Loucy (cell line): Measurements from ENCODE around the gene ITGB5.

Experiments used
- H2AFZ ChIP-seq: fragments of 200-600 bp; sonication (generic); 2 replicates; pipeline ENCODE4 v1.6.0; 2016; ENCODE audit warnings: antibody characterized with exemption, mild to moderate bottlenecking, low read length, moderate library complexity
- H3F3A ChIP-seq: fragments of 200-600 bp; 2 replicates; pipeline ENCODE4 v1.6.0; 2016; ENCODE audit warnings: antibody characterized with exemption, low read depth, mild to moderate bottlenecking
- H3K27me3 ChIP-seq: fragments of 200-600 bp; sonication (generic); 2 replicates; pipeline ENCODE4 v1.6.1; 2014; ENCODE audit warnings: low read length, mild to moderate bottlenecking; ENCODE audit not compliant: insufficient read depth, poor library complexity, severe bottlenecking
- H3K36me3 ChIP-seq: fragments of 200-600 bp; sonication (generic); 2 replicates; pipeline ENCODE4 v1.6.1; 2016; ENCODE audit warnings: low read length; ENCODE audit not compliant: insufficient read depth
- H3K4me1 ChIP-seq: fragments of 200-600 bp; sonication (generic); 2 replicates; pipeline ENCODE4 v1.5.1; 2014; ENCODE audit warnings: low read length, mild to moderate bottlenecking; ENCODE audit not compliant: insufficient read depth, poor library complexity, severe bottlenecking
- H3K4me2 ChIP-seq: fragments of 200-600 bp; sonication (generic); 2 replicates; pipeline ENCODE4 v1.6.0; 2014; ENCODE audit warnings: antibody characterized with exemption, low read length, low read depth, mild to moderate bottlenecking; ENCODE audit not compliant: poor library complexity, severe bottlenecking
- H3K4me3 ChIP-seq: fragments of 200-600 bp; sonication (generic); 2 replicates; pipeline ENCODE4 v1.5.1; 2014; ENCODE audit warnings: low read length, mild to moderate bottlenecking, mixed read lengths; ENCODE audit not compliant: poor library complexity, severe bottlenecking
- H3K79me2 ChIP-seq: fragments of 200-600 bp; sonication (generic); 2 replicates; pipeline ENCODE4 v1.6.1; 2014; ENCODE audit warnings: low read length; ENCODE audit not compliant: insufficient read depth
- H3K9ac ChIP-seq: fragments of 200-600 bp; sonication (generic); 2 replicates; pipeline ENCODE4 v1.6.0; 2014; ENCODE audit warnings: mild to moderate bottlenecking, low read depth, low read length, moderate library complexity; ENCODE audit not compliant: poor library complexity, severe bottlenecking
- H3K9me2 ChIP-seq: fragments of 200-600 bp; sonication (generic); replicated peaks from 2 replicates; pipeline ENCODE4 v1.6.1; 2016; ENCODE audit warnings: low read depth, low read length, mixed read lengths
- H3K9me3 ChIP-seq: fragments of 200-600 bp; sonication (generic); 2 replicates; pipeline ENCODE4 v1.6.1; 2014; ENCODE audit warnings: mild to moderate bottlenecking, antibody characterized with exemption, low read length, low read depth; ENCODE audit not compliant: insufficient read depth
- H4K20me1 ChIP-seq: fragments of 200-600 bp; sonication (generic); 2 replicates; pipeline ENCODE4 v1.6.0; 2014; ENCODE audit warnings: antibody characterized with exemption, low read length, mild to moderate bottlenecking; ENCODE audit not compliant: insufficient read depth, poor library complexity, severe bottlenecking
- EZH2phosphoT487 ChIP-seq: fragments of 200-600 bp; IDR thresholded peaks from 2 replicates; pipeline ENCODE4 v1.6.1; 2018; ENCODE audit warnings: antibody characterized with exemption, mild to moderate bottlenecking, moderate library complexity, borderline replicate concordance
- TF ChIP-seq, protein P1 (sequence below): fragments of 200-600 bp; sonication (generic); conservative IDR thresholded peaks from 2 replicates; pipeline ENCODE4 v1.5.1; 2014; ENCODE audit warnings: mild to moderate bottlenecking, antibody characterized with exemption, low read length

The ITGB5 gene

GRCh38 chr3:124816206-124816605, 71.0 kb downstream of the ITGB5 start:
- Histone ChIP-seq H3K9ac (no peak overlapping the region), H3K4me2 (no peak overlapping the region), H3K4me1 (no peaks in the 10 kb centered on the region), H3F3A (no peaks in the 10 kb centered on the region), H3K9me2 (no peaks in the 10 kb centered on the region), H3K4me3 (no peak overlapping the region), H3K9me3 (no peaks in the 10 kb centered on the region), H3K27me3 (peaks cover 5% of the 10 kb centered on the region), H3K36me3 (no peaks in the 10 kb centered on the region), H3K79me2 (no peaks in the 10 kb centered on the region), H2AFZ (no peak overlapping the region), H4K20me1 (no peaks in the 10 kb centered on the region)
- no peak for TF ChIP-seq EZH2phosphoT487
- TF ChIP-seq, protein P1, sequence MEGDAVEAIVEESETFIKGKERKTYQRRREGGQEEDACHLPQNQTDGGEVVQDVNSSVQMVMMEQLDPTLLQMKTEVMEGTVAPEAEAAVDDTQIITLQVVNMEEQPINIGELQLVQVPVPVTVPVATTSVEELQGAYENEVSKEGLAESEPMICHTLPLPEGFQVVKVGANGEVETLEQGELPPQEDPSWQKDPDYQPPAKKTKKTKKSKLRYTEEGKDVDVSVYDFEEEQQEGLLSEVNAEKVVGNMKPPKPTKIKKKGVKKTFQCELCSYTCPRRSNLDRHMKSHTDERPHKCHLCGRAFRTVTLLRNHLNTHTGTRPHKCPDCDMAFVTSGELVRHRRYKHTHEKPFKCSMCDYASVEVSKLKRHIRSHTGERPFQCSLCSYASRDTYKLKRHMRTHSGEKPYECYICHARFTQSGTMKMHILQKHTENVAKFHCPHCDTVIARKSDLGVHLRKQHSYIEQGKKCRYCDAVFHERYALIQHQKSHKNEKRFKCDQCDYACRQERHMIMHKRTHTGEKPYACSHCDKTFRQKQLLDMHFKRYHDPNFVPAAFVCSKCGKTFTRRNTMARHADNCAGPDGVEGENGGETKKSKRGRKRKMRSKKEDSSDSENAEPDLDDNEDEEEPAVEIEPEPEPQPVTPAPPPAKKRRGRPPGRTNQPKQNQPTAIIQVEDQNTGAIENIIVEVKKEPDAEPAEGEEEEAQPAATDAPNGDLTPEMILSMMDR: no peak

DNA sequence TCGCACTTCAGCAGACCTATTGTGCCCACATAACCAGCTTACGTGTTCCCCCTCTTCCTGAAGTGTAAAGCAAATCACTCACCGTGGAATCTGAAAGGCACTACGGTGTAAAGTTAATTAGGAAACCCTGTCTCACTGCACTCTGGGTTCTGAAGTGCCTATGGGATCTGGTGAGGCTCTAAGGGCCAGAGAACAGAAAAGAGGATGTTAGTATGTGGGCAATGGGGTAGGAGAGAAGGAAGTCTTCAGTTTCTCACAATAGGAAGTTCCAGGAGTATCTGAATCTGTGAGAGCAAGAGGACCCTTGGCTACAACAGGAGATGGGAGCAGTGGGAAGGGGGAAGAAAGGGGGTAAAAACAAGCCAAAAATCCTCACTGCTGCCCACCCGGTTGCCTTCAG, 71.4 kb downstream of the ITGB5 start:
- Histone ChIP-seq H2AFZ (no peak overlapping the region), H3F3A (no peaks in the 10 kb centered on the region), H3K27me3 (peaks cover 5% of the 10 kb centered on the region), H3K4me3 (no peak overlapping the region), H3K4me2 (no peak overlapping the region), H3K9ac (no peak overlapping the region), H3K4me1 (no peaks in the 10 kb centered on the region), H3K9me3 (no peaks in the 10 kb centered on the region), H4K20me1 (no peaks in the 10 kb centered on the region), H3K79me2 (no peaks in the 10 kb centered on the region), H3K36me3 (no peaks in the 10 kb centered on the region), H3K9me2 (no peaks in the 10 kb centered on the region)
- TF ChIP-seq EZH2phosphoT487: no peak
- TF ChIP-seq, protein P1: no peak

DNA sequence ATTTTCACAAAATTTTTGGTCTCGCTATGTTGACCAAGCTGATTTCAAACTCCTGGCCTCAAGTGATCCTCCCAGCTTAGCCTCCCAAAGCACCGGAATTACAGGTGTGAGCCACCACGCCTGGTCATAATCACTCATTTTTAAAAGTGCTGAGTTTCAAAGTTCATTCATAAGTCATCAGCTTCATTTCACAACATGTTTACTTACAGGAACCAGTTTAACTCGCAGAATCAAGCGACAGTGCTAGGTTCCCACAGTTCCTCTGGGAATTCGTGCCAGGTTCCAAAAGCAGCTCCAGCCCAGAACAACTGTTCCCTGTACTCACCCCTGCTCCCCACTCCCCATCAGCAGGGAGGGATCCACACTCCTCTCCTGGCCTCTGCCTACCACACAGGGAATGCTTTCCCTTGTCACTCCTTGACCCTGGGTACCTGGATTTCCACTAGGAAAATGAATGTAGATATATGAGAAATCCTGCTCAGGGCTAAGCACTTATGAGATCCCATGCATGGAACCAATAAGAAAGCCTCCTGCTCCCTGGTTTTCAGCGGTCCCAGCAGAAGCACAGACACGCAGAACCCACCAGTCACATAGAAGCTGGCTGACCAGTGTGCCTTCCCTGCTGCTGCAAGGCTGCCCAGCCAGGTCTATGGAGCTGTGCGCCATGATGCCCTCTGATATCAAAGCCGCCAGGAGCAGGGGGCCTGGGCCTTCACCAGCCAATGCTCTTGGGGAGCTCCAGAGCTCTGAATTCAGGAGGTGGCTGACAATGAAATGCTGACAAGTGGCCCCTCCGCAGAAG, 72.3 kb downstream of the ITGB5 start:
- no peaks in the 10 kb centered on the region for H3K9me2 ChIP-seq
- no peak overlapping the region for H3K9ac ChIP-seq
- H3F3A ChIP-seq: no peaks in the 10 kb centered on the region
- H3K27me3 ChIP-seq: no peaks in the 10 kb centered on the region
- no peak overlapping the region for H3K4me3 ChIP-seq
- no peaks in the 10 kb centered on the region for H3K36me3 ChIP-seq
- TF ChIP-seq EZH2phosphoT487: no peak
- no peaks in the 10 kb centered on the region for H3K4me1 ChIP-seq
- no peaks in the 10 kb centered on the region for H4K20me1 ChIP-seq
- no peak overlapping the region for H2AFZ ChIP-seq
- H3K4me2 ChIP-seq: no peak overlapping the region
- no peaks in the 10 kb centered on the region for H3K9me3 ChIP-seq
- no peaks in the 10 kb centered on the region for H3K79me2 ChIP-seq

GRCh38 chr3:124813541-124813940, 73.6 kb downstream of the ITGB5 start:
- no peak overlapping the region for H3K9ac ChIP-seq
- no peak overlapping the region for H2AFZ ChIP-seq
- H3K36me3 ChIP-seq: no peaks in the 10 kb centered on the region
- no peaks in the 10 kb centered on the region for H3K79me2 ChIP-seq
- no peak overlapping the region for H3K4me2 ChIP-seq
- no peaks in the 10 kb centered on the region for H3K9me2 ChIP-seq
- no peaks in the 10 kb centered on the region for H3K9me3 ChIP-seq
- no peaks in the 10 kb centered on the region for H4K20me1 ChIP-seq
- no peak overlapping the region for H3K4me3 ChIP-seq
- H3F3A ChIP-seq: no peaks in the 10 kb centered on the region
- no peaks in the 10 kb centered on the region for H3K4me1 ChIP-seq
- no peak for TF ChIP-seq EZH2phosphoT487
- TF ChIP-seq, protein P1: no peak
- H3K27me3 ChIP-seq: no peaks in the 10 kb centered on the region
